Heart left ventricle (tissue), 16 donors: ENCODE measurements around the gene NFIX. TPM values are rescaled to one million over a fixed set of nuclear protein-coding genes. Genes with fewer than 3 reads are reported as not detected.

Experiments
- ATAC-seq, 4 donors: fragments of 200-7000 bp; cut with Tn5 transposase; one replicate each; pipeline ENCODE4 v1.9.1; 2020 to 2022; ENCODE audit warnings: moderate library complexity in 4 of 4, mild to moderate bottlenecking in 3 of 4, moderate number of reproducible peaks in 1 of 4
- DNase-seq, 5 donors: peaks; one replicate each; pipeline ENCODE4 v3.0.0-alpha.2; 2020
- H3K27ac ChIP-seq, 12 donors: fragments of 200-600 bp; sonication (generic) in 4 of 12; one replicate each; pipeline versions ENCODE4 v1.5.0 to v1.8.0; 2016 to 2022; ENCODE audit warnings: mild to moderate bottlenecking in 2 of 12
- H3K27me3 ChIP-seq, 9 donors: fragments of 200-600 bp; sonication (generic) in 2 of 9; one replicate each; pipeline versions ENCODE4 v1.5.1 to v1.8.0; 2016 to 2022; ENCODE audit warnings: mild to moderate bottlenecking in 3 of 9
- H3K36me3 ChIP-seq, 9 donors: fragments of 200-600 bp; sonication (generic) in 2 of 9; one replicate each; pipeline versions ENCODE4 v1.5.0 to v1.8.0; 2018 to 2022; ENCODE audit warnings: mild to moderate bottlenecking in 2 of 9
- H3K4me1 ChIP-seq, 12 donors: fragments of 200-600 bp; sonication (generic) in 4 of 12; one replicate each; pipeline versions ENCODE4 v1.5.0 to v1.8.0; 2016 to 2022; ENCODE audit warnings: mild to moderate bottlenecking in 3 of 12
- H3K4me3 ChIP-seq, 12 donors: fragments of 200-600 bp; sonication (generic) in 4 of 12; one replicate each; pipeline versions ENCODE4 v1.5.0 to v1.8.0; 2017 to 2022; ENCODE audit warnings: mild to moderate bottlenecking in 9 of 12, moderate library complexity in 4 of 12
- H3K9me3 ChIP-seq, 12 donors: fragments of 200-600 bp; sonication (generic) in 4 of 12; one replicate each; pipeline versions ENCODE4 v1.5.0 to v1.8.0; 2016 to 2022; ENCODE audit warnings: mild to moderate bottlenecking in 1 of 12
- CTCF ChIP-seq, 12 donors: fragments of 200-600 bp; sonication (generic) in 4 of 12; IDR thresholded peaks; one replicate each; pipeline versions ENCODE4 v1.5.0 to v1.8.0; 2018 to 2022; ENCODE audit warnings: antibody characterized with exemption in 12 of 12, mild to moderate bottlenecking in 5 of 12
- POLR2A ChIP-seq, 2 donors: fragments of 450-650 bp; IDR thresholded peaks; one replicate each; pipeline ENCODE4 v1.6.1; 2017; ENCODE audit warnings: antibody characterized with exemption in 2 of 2, mild to moderate bottlenecking in 2 of 2, moderate library complexity in 2 of 2
- WGBS, 4 donors: extraction: QIAGEN DNeasy Blood & Tissue Kit in 2 of 4; methylation state at CpG; one replicate each; pipeline versions ENCODE4 v1.1.5 to v1.1.7; 2013 to 2018; 5-methylcytosine and 5-hydroxymethylcytosine counted together
- intact Hi-C, 10 donors: fragments of 100-400 bp; cut with DNase I; formaldehyde crosslinking; loops; one replicate each; pipeline versions ENCODE4 v1.11.1 to v1.14.2; 2022
- polyA plus RNA-seq, 2 donors: library from polyadenylated mRNA; stranded (reverse); fragments of 200-250 nt; gene quantifications; one replicate each; pipeline ENCODE4 v1.2.3, GENCODE V29; 2013
- total RNA-seq, 9 donors: library from RNA; depleted of rRNA in 2 of 9; stranded (reverse); fragments of >200 nt in 2 of 9; fragmentation: NEBNext Ultra II Directional in 3 of 9; extraction: Animal tissue kit (Norgen Biotek cat#: 25700) in 3 of 9; gene quantifications; one replicate each; pipeline versions ENCODE4 v1.1.0 to v1.2.4, GENCODE V29; 2016 to 2023
- donor health status: ischemic (EF 13 %, LVEDD 7.1; RV severe dilation, severe dysfunction).
- donor health status: healthy with polysubstance abuse.
- donor health status: DM: no; HTN: yes; CAD: no.
- donor health status: DM: no; HTN: no; CAD: no.
- donor health status: ischemic (EF 25% LVEDD 6.9; RV normal size, moderate dysfunction).
- donor health status: ischemic (EF 25% LVEDD 5.7; RV mildly dilated, moderate dysfunction).
- donor health status: healthy.
- donor health status: DM: yes; HTN: yes; CAD: no.
- donor health status: ischemic (EF 35%, LVEDD 5.7; RV mildly dilated, moderate dysfunction).
- donor health status: nonischemic (EF 11% LVEDD 7.7; RV severe dilation, severe dysfunction).
- donor health status: DM: yes; HTN: yes; CAD: no.
- donor health status: PGD.
- donor health status: ischemic (EF 29% LVEDD 5.4; RV normal size, mild dysfunction).
- donor health status: nonischemic (EF 23%, LVEDD 6.1; RV moderate dilation, normal function).

NFIX gene
- total and polyA plus RNA-seq, 11 donors = 42.1 to 147 (median 107) TPM

DNA sequence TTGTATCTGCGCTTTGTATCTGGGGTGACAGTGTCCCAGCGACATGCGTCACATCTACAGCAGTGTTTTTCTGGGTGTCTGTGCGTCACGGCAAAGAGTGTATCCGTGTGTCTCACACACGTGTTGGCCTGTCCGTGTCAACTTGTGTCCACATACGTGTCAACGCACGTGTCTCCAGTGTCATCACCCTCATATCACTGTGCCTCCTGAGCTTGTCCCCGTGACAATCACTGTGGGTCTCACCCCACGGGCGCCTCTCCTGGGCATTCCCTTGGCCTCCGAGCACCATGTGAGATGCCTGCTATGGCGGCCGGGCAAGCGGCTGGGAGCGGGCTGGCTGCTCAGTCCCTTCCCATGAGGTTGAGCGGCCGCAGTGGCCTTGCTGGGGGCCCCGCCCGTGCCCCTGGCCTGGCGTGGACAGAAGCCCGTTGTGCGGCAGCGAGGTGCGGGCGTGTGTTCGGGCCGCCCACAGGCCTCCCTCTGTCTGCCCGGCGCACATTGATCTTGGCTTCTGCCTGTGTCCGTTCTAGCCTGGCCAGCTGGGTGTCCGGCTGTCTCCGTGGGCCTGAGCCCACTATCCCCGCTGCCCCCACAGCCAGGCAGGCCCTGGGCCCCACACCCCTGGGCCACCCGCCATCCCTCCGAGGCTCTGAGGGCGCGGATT lies 6.4 kb downstream of the NFIX start:
- DNase-seq (peak in 1 of 5 donors; percentile 72), ATAC-seq (peak; percentile 0 to 39 (median 30))
- Histone ChIP-seq H3K4me3 (peak overlapping the region in 10 of 12 donors; percentile 17 to 51 (median 38)), H3K36me3 (peaks cover 0 to 17% (median 6%) of the 10 kb centered on the region in 9 donors), H3K4me1 (peaks cover 0 to 80% (median 40%) of the 10 kb centered on the region in 12 donors), H3K27me3 (no peaks in the 10 kb centered on the region), H3K27ac (peak overlapping the region; percentile 80 to 97 (median 92)), H3K9me3 (no peaks in the 10 kb centered on the region)
- 69 to 77% (median 71%) methylated on average over 31 to 41 of the region's 41 CpGs for WGBS, 4 donors
- TF ChIP-seq CTCF (IDR thresholded peaks at IDR 0.05) = no peak
- TF ChIP-seq POLR2A (IDR thresholded peaks at IDR 0.05) = no peak
- intact Hi-C loops = loop anchor here in 2 of 10 donors (2.0 to 5.0 kb wide), 2 partner anchors 17 to 61 kb away; no protein-coding TSS in a partner anchor

DNA sequence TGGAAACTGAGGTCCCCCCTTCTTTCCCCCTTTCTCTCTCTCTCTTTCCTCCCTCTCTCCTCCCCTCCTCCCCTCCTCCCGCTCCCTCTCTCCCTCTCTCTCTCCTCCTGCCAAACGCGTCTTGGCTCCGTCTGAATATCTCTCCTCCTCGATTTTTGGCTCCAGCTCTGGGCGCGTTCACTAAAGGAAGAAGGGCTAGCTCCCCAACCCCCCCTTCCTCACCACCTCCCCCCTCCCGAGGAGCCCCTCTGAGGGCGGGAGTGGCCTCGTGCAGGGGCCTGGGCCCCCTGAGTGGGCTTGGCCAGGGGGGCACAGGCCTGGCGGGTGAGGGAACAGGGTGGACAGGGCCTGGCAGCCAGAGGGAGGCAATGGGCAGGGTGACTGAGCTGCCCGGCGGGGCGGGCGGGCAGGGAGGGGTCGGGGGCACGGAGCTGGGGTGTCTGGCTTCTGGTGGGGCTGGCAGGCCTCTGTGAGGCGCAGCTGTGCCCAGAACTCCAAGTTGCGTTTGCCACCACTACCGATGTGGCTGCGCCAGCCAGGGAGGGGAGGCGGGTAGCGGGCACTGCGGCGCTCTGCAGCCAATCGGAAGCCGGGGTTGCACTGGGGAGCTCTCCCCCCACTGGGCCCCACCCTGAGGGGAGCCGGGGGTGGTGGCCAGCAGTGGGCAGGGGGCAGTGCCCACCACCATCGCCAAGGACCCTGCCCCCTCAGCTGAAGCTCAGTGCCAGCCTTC lies 7.1 kb downstream of the NFIX start:
- intact Hi-C loops = loop anchor here in 2 of 10 donors (2.0 to 5.0 kb wide), 2 partner anchors 16 to 60 kb away; no protein-coding TSS in a partner anchor
- TF ChIP-seq POLR2A (IDR thresholded peaks at IDR 0.05) (no peak), CTCF (IDR thresholded peaks at IDR 0.05) (peak in 7 of 12 donors; percentile 7 to 51 (median 32))

GRCh38 chr19:13003081-13003480 lies 7.8 kb downstream of the NFIX start:
- DNase-seq (no peak), ATAC-seq (no peak)
- H3K4me3 ChIP-seq = peak overlapping the region in 9 of 12 donors; percentile 8 to 51 (median 38)
- no peaks in the 10 kb centered on the region for H3K9me3 ChIP-seq
- peaks cover 0 to 82% (median 39%) of the 10 kb centered on the region in 12 donors for H3K4me1 ChIP-seq
- intact Hi-C loops = loop anchor here in 2 of 10 donors (2.0 to 5.0 kb wide), 2 partner anchors 16 to 59 kb away; no protein-coding TSS in a partner anchor
- TF ChIP-seq POLR2A (IDR thresholded peaks at IDR 0.05) = no peak
- no peak for TF ChIP-seq CTCF (IDR thresholded peaks at IDR 0.05)
- peak overlapping the region; percentile 80 to 97 (median 92) for H3K27ac ChIP-seq
- no peaks in the 10 kb centered on the region for H3K27me3 ChIP-seq
- 55 to 89% (median 72%) methylated on average over 15 of the region's 15 CpGs for WGBS, 4 donors
- H3K36me3 ChIP-seq = peaks cover 0 to 17% (median 6%) of the 10 kb centered on the region in 9 donors

More for the DNA sequence above, 7.1 kb downstream of the NFIX start:
- DNase-seq = peak; percentile 72 to 87 (median 76)
- Histone ChIP-seq H3K4me3 (peak overlapping the region in 11 of 12 donors; percentile 8 to 51 (median 38)), H3K4me1 (peaks cover 0 to 80% (median 37%) of the 10 kb centered on the region in 12 donors), H3K9me3 (no peaks in the 10 kb centered on the region), H3K27ac (peak overlapping the region; percentile 80 to 97 (median 92)), H3K27me3 (no peaks in the 10 kb centered on the region), H3K36me3 (peaks cover 0 to 17% (median 6%) of the 10 kb centered on the region in 9 donors)
- WGBS, 4 donors = 25 to 53% (median 40%) methylated on average over 20 to 29 of the region's 29 CpGs
- ATAC-seq = peak; percentile 67 to 81 (median 74)
